Heart left ventricle (tissue), 16 donors: ENCODE results near the gene CNKSR1. TPM values are rescaled to one million over a fixed set of nuclear protein-coding genes. Genes with fewer than 3 reads are reported as not detected.

Experiments used
- ATAC-seq, 4 donors: fragments of 200-7000 bp; cut with Tn5 transposase; one replicate each; pipeline ENCODE4 v1.9.1; 2020 to 2022; ENCODE audit warnings: moderate library complexity in 4 of 4, mild to moderate bottlenecking in 3 of 4, moderate number of reproducible peaks in 1 of 4
- DNase-seq, 5 donors: peaks; one replicate each; pipeline ENCODE4 v3.0.0-alpha.2; 2020
- H3K27ac ChIP-seq, 12 donors: fragments of 200-600 bp; sonication (generic) in 4 of 12; one replicate each; pipeline versions ENCODE4 v1.5.0 to v1.8.0; 2016 to 2022; ENCODE audit warnings: mild to moderate bottlenecking in 2 of 12
- H3K27me3 ChIP-seq, 9 donors: fragments of 200-600 bp; sonication (generic) in 2 of 9; one replicate each; pipeline versions ENCODE4 v1.5.1 to v1.8.0; 2016 to 2022; ENCODE audit warnings: mild to moderate bottlenecking in 3 of 9
- H3K36me3 ChIP-seq, 9 donors: fragments of 200-600 bp; sonication (generic) in 2 of 9; one replicate each; pipeline versions ENCODE4 v1.5.0 to v1.8.0; 2018 to 2022; ENCODE audit warnings: mild to moderate bottlenecking in 2 of 9
- H3K4me1 ChIP-seq, 12 donors: fragments of 200-600 bp; sonication (generic) in 4 of 12; one replicate each; pipeline versions ENCODE4 v1.5.0 to v1.8.0; 2016 to 2022; ENCODE audit warnings: mild to moderate bottlenecking in 3 of 12
- H3K4me3 ChIP-seq, 12 donors: fragments of 200-600 bp; sonication (generic) in 4 of 12; one replicate each; pipeline versions ENCODE4 v1.5.0 to v1.8.0; 2017 to 2022; ENCODE audit warnings: mild to moderate bottlenecking in 9 of 12, moderate library complexity in 4 of 12
- H3K9me3 ChIP-seq, 12 donors: fragments of 200-600 bp; sonication (generic) in 4 of 12; one replicate each; pipeline versions ENCODE4 v1.5.0 to v1.8.0; 2016 to 2022; ENCODE audit warnings: mild to moderate bottlenecking in 1 of 12
- POLR2A ChIP-seq, 2 donors: fragments of 450-650 bp; IDR thresholded peaks; one replicate each; pipeline ENCODE4 v1.6.1; 2017; ENCODE audit warnings: antibody characterized with exemption in 2 of 2, mild to moderate bottlenecking in 2 of 2, moderate library complexity in 2 of 2
- WGBS, 4 donors: extraction: QIAGEN DNeasy Blood & Tissue Kit in 2 of 4; methylation state at CpG; one replicate each; pipeline versions ENCODE4 v1.1.5 to v1.1.7; 2013 to 2018; 5-methylcytosine and 5-hydroxymethylcytosine counted together
- intact Hi-C, 10 donors: fragments of 100-400 bp; cut with DNase I; formaldehyde crosslinking; loops; one replicate each; pipeline versions ENCODE4 v1.11.1 to v1.14.2; 2022
- polyA plus RNA-seq, 2 donors: library from polyadenylated mRNA; stranded (reverse); fragments of 200-250 nt; gene quantifications; one replicate each; pipeline ENCODE4 v1.2.3, GENCODE V29; 2013
- total RNA-seq, 9 donors: library from RNA; depleted of rRNA in 2 of 9; stranded (reverse); fragments of >200 nt in 2 of 9; fragmentation: NEBNext Ultra II Directional in 3 of 9; extraction: Animal tissue kit (Norgen Biotek cat#: 25700) in 3 of 9; gene quantifications; one replicate each; pipeline versions ENCODE4 v1.1.0 to v1.2.4, GENCODE V29; 2016 to 2023
- TF ChIP-seq, protein P1 (sequence below), 12 donors: fragments of 200-600 bp; sonication (generic) in 4 of 12; IDR thresholded peaks; one replicate each; pipeline versions ENCODE4 v1.5.0 to v1.8.0; 2018 to 2022; ENCODE audit warnings: antibody characterized with exemption in 12 of 12, mild to moderate bottlenecking in 5 of 12
- donor health status: ischemic (EF 13 %, LVEDD 7.1; RV severe dilation, severe dysfunction).
- donor health status: healthy with polysubstance abuse.
- donor health status: DM: no; HTN: yes; CAD: no.
- donor health status: DM: no; HTN: no; CAD: no.
- donor health status: ischemic (EF 25% LVEDD 6.9; RV normal size, moderate dysfunction).
- donor health status: ischemic (EF 25% LVEDD 5.7; RV mildly dilated, moderate dysfunction).
- donor health status: healthy.
- donor health status: DM: yes; HTN: yes; CAD: no.
- donor health status: ischemic (EF 35%, LVEDD 5.7; RV mildly dilated, moderate dysfunction).
- donor health status: nonischemic (EF 11% LVEDD 7.7; RV severe dilation, severe dysfunction).
- donor health status: DM: yes; HTN: yes; CAD: no.
- donor health status: PGD.
- donor health status: ischemic (EF 29% LVEDD 5.4; RV normal size, mild dysfunction).
- donor health status: nonischemic (EF 23%, LVEDD 6.1; RV moderate dilation, normal function).

The CNKSR1 gene
- total and polyA plus RNA-seq, 11 donors: 0.60 to 3.4 (median 1.4) TPM; not detected in 1

DNA sequence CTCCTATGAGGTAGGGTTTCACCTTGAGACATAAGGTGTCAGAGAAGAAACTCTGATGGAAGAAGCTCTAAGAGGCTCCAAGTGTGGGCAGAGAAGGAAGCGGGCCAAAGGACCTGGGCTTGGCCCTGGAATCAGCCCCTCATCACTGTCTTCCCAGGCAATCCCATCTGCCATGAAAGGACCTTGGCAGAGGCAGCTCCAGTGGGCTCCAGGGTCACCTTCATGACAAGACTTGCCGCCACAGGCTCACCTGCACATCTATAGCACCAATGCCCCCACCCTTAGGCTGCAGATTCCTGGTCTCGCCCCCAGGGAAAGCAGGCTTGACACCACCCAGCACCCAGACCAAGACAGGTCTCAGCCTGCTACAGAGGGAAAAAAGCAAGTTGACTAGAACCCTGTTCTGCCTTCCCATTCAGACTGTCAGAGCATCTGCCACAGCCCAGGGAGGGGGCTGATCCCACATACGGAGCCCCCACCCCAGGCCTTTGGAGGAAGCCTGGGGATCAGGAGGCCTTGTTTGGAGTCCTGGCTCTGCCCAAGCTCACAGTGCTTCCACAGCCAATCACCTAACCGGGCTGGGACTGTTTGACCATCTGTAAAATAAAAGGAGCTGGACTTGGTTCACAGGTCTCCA lies 18.9 kb upstream of the CNKSR1 start:
- no peak for DNase-seq
- H3K27ac ChIP-seq: peak overlapping the region; percentile 74 to 99 (median 90)
- 58 to 67% (median 62%) methylated on average over 3 to 5 of the region's 5 CpGs for WGBS, 4 donors
- peak overlapping the region in 11 of 12 donors; percentile 1 to 73 (median 60) for H3K4me3 ChIP-seq
- TF ChIP-seq, protein P1, sequence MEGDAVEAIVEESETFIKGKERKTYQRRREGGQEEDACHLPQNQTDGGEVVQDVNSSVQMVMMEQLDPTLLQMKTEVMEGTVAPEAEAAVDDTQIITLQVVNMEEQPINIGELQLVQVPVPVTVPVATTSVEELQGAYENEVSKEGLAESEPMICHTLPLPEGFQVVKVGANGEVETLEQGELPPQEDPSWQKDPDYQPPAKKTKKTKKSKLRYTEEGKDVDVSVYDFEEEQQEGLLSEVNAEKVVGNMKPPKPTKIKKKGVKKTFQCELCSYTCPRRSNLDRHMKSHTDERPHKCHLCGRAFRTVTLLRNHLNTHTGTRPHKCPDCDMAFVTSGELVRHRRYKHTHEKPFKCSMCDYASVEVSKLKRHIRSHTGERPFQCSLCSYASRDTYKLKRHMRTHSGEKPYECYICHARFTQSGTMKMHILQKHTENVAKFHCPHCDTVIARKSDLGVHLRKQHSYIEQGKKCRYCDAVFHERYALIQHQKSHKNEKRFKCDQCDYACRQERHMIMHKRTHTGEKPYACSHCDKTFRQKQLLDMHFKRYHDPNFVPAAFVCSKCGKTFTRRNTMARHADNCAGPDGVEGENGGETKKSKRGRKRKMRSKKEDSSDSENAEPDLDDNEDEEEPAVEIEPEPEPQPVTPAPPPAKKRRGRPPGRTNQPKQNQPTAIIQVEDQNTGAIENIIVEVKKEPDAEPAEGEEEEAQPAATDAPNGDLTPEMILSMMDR (IDR thresholded peaks at IDR 0.05): no peak
- no peak for TF ChIP-seq POLR2A (IDR thresholded peaks at IDR 0.05)
- no peaks in the 10 kb centered on the region for H3K9me3 ChIP-seq
- ATAC-seq: peak in 1 of 4 donors; percentile 6
- H3K27me3 ChIP-seq: peaks cover 0 to 42% (median 0%) of the 10 kb centered on the region in 9 donors
- intact Hi-C loops: loop anchor here in 3 of 10 donors (5.0 to 10.0 kb wide), 3 partner anchors 121 to 254 kb away; partner anchors contain the start of genes EXTL1 (in 1 of the 3) and STMN1 (in 1 of the 3)
- no peaks in the 10 kb centered on the region for H3K36me3 ChIP-seq
- peaks cover 6 to 93% (median 53%) of the 10 kb centered on the region in 12 donors for H3K4me1 ChIP-seq

DNA sequence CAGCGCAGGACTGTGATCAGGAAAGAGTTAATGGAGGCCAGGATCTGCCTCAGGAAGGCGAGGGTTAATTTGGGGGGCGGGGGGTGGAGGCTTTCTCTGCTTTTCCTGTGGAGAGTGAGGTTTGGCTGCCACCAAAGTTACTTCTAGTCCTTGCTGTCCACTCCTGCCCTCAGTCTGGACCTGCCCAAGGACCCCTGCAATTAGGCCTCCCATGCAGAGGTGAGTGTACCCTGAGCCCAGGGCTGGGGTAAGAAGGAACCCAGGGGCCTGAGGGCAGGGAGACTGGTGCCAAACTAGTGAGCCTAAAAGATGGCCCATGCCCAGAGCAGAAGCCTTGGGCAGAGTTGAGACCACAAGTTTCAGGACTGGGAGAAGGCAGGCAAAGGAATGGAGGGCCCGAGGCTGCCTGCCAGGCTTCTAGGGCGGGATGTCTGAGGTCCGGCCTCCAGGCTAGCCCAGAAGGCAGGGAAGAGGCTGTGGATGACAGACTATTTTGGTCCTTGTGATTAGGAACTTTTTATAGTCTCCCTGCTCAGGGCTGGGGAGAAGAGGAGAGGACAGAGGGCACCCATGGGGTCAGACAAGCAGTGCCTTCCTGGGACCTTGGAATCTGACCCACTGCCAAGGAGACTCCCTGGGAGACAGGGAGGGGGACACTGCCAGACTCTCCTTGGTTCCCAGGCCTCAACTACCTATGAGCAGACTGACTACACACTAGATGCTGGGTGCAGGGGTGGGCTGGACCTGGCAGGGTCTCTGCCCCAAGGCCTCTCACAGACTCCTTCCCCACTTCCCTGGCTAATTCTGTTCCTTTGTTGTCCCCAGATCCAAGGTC lies 18.2 kb upstream of the CNKSR1 start, which contains the start of gene FAM110D:
FAM110D (plus strand) TSS at position 172 of the 835 bp plus-strand sequence. CDS start 2,213 bp downstream, outside the sequence.
- 13 to 25% (median 19%) methylated on average over 5 to 6 of the region's 6 CpGs for WGBS, 4 donors
- ATAC-seq (peak; percentile 73 to 78 (median 75)), DNase-seq (peak in 4 of 5 donors; percentile 66 to 79 (median 70))
- peaks cover 0 to 48% (median 0%) of the 10 kb centered on the region in 9 donors for H3K27me3 ChIP-seq
- peaks cover 6 to 95% (median 57%) of the 10 kb centered on the region in 12 donors for H3K4me1 ChIP-seq
- no peaks in the 10 kb centered on the region for H3K36me3 ChIP-seq
- TF ChIP-seq, protein P1 (IDR thresholded peaks at IDR 0.05): no peak
- TF ChIP-seq POLR2A (IDR thresholded peaks at IDR 0.05): peak in 1 of 2 donors; percentile 68
- no peaks in the 10 kb centered on the region for H3K9me3 ChIP-seq
- H3K27ac ChIP-seq: peak within 1 kb of the TSS; percentile 74 to 99 (median 90)
- intact Hi-C loops: loop anchor here in 3 of 10 donors (5.0 to 10.0 kb wide), 3 partner anchors 122 to 254 kb away; partner anchors contain the start of genes EXTL1 (in 1 of the 3) and STMN1 (in 1 of the 3)
- peak within 1 kb of the TSS; percentile 1 to 73 (median 60) for H3K4me3 ChIP-seq

DNA sequence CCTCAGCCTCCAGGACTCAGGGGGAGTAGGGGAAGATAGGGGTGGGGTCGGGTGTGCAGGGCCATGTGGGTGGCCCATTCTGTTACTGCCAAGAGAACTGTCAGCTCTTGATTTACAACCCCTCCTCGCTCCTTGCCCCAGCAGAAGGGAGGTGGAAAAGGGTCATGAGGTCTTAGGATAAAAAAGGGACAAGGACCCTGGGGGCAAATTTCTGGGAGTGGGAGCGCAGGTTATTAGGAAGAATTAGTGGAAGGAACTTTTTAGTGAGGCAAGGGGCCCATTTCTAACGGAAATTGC lies 17.6 kb upstream of the CNKSR1 start:
- DNase-seq: no peak
- no peaks in the 10 kb centered on the region for H3K9me3 ChIP-seq
- ATAC-seq: no peak
- 43 to 54% (median 48%) methylated on average over 4 of the region's 4 CpGs for WGBS, 4 donors
- intact Hi-C loops: loop anchor here (5.0 to 10.0 kb wide), 7 partner anchors 47 to 255 kb away; partner anchors contain the start of genes STMN1 (in 2 of the 10), CEP85 (in 1 of the 10), EXTL1 (in 1 of the 10) and PDIK1L (in 1 of the 10)
- peaks cover 6 to 95% (median 53%) of the 10 kb centered on the region in 12 donors for H3K4me1 ChIP-seq
- H3K4me3 ChIP-seq: peak overlapping the region; percentile 1 to 73 (median 60)
- H3K27ac ChIP-seq: peak overlapping the region; percentile 74 to 99 (median 90)
- peaks cover 0 to 48% (median 0%) of the 10 kb centered on the region in 9 donors for H3K27me3 ChIP-seq
- H3K36me3 ChIP-seq: no peaks in the 10 kb centered on the region
- TF ChIP-seq POLR2A (IDR thresholded peaks at IDR 0.05): no peak
- TF ChIP-seq, protein P1 (IDR thresholded peaks at IDR 0.05): no peak
